HEK293 (cell line): ENCODE results near the gene NR1H2.

Experiments used
- FEZF1 ChIP-seq: fragments of 450-650 bp; formaldehyde crosslinking; IDR thresholded peaks from 2 replicates; pipeline ENCODE4 v1.5.1; 2016; ENCODE audit warnings: missing biosample characterization, missing genetic modification characterization
- GFI1B ChIP-seq: fragments of 450-650 bp; formaldehyde crosslinking; IDR thresholded peaks from 2 replicates; pipeline ENCODE4 v1.5.1; 2016; ENCODE audit warnings: missing biosample characterization, missing genetic modification characterization
- GLI4 ChIP-seq: fragments of 450-650 bp; formaldehyde crosslinking; IDR thresholded peaks from 2 replicates; pipeline ENCODE4 v1.5.1; 2016; ENCODE audit warnings: missing biosample characterization, missing genetic modification characterization
- IKZF3 ChIP-seq: fragments of 450-650 bp; IDR thresholded peaks from 2 replicates; pipeline ENCODE4 v1.5.0; 2018; ENCODE audit warnings: missing biosample characterization, mild to moderate bottlenecking, missing genetic modification characterization, moderate library complexity
- KLF1 ChIP-seq: fragments of 450-650 bp; formaldehyde crosslinking; IDR thresholded peaks from 2 replicates; pipeline ENCODE4 v1.5.1; 2016; ENCODE audit warnings: missing biosample characterization, missing genetic modification characterization
- SALL2 ChIP-seq: fragments of 450-650 bp; formaldehyde crosslinking; IDR thresholded peaks from 2 replicates; pipeline ENCODE4 v1.5.0; 2017; ENCODE audit warnings: missing biosample characterization, mild to moderate bottlenecking, missing genetic modification characterization, borderline replicate concordance
- TRIM28 ChIP-seq: IDR thresholded peaks from 2 replicates; pipeline ENCODE4 v1.6.1; 2011; ENCODE audit warnings: low read length, control low read depth, borderline replicate concordance
- ZBTB17 ChIP-seq: fragments of 450-650 bp; formaldehyde crosslinking; IDR thresholded peaks from 2 replicates; pipeline ENCODE4 v1.5.1; 2016; ENCODE audit warnings: missing biosample characterization, missing genetic modification characterization
- ZBTB20 ChIP-seq: fragments of 450-650 bp; formaldehyde crosslinking; IDR thresholded peaks from 2 replicates; pipeline ENCODE4 v1.5.1; 2016; ENCODE audit warnings: missing biosample characterization, missing genetic modification characterization
- ZBTB8A ChIP-seq: fragments of 450-650 bp; formaldehyde crosslinking; IDR thresholded peaks from 2 replicates; pipeline ENCODE4 v1.5.1; 2016; ENCODE audit warnings: missing biosample characterization, missing genetic modification characterization
- ZNF10 ChIP-seq: fragments of 450-650 bp; formaldehyde crosslinking; IDR thresholded peaks from 2 replicates; pipeline ENCODE4 v1.5.1; 2017; ENCODE audit warnings: missing biosample characterization, missing genetic modification characterization
- ZNF140 ChIP-seq: fragments of 450-650 bp; formaldehyde crosslinking; IDR thresholded peaks from 2 replicates; pipeline ENCODE4 v1.5.1; 2016; ENCODE audit warnings: missing biosample characterization, missing genetic modification characterization
- ZNF169 ChIP-seq: fragments of 450-650 bp; formaldehyde crosslinking; IDR thresholded peaks from 2 replicates; pipeline ENCODE4 v1.5.1; 2016; ENCODE audit warnings: missing biosample characterization, missing genetic modification characterization
- ZNF223 ChIP-seq: fragments of 450-650 bp; formaldehyde crosslinking; IDR thresholded peaks from 2 replicates; pipeline ENCODE4 v1.5.1; 2016; ENCODE audit warnings: missing biosample characterization, missing genetic modification characterization
- ZNF239 ChIP-seq: fragments of 450-650 bp; formaldehyde crosslinking; IDR thresholded peaks from 2 replicates; pipeline ENCODE4 v1.5.1; 2016; ENCODE audit warnings: missing biosample characterization, missing genetic modification characterization
- ZNF335 ChIP-seq: fragments of 450-650 bp; formaldehyde crosslinking; conservative IDR thresholded peaks from 2 replicates; pipeline ENCODE4 v1.5.1; 2016; ENCODE audit warnings: missing biosample characterization, missing genetic modification characterization
- ZNF341 ChIP-seq: fragments of 450-650 bp; formaldehyde crosslinking; IDR thresholded peaks from 2 replicates; pipeline ENCODE4; 2016; ENCODE audit warnings: low read depth, missing biosample characterization, missing genetic modification characterization
- ZNF404 ChIP-seq: fragments of 450-650 bp; formaldehyde crosslinking; IDR thresholded peaks from 2 replicates; pipeline ENCODE4 v1.5.1; 2017; ENCODE audit warnings: missing biosample characterization, missing genetic modification characterization
- ZNF423 ChIP-seq: fragments of 450-650 bp; formaldehyde crosslinking; IDR thresholded peaks from 2 replicates; pipeline ENCODE4 v1.5.1; 2016; ENCODE audit warnings: missing biosample characterization, missing genetic modification characterization
- ZNF473 ChIP-seq: fragments of 450-650 bp; formaldehyde crosslinking; IDR thresholded peaks from 2 replicates; pipeline ENCODE4 v1.5.1; 2017; ENCODE audit warnings: missing biosample characterization, missing genetic modification characterization
- ZNF501 ChIP-seq: fragments of 450-650 bp; formaldehyde crosslinking; IDR thresholded peaks from 2 replicates; pipeline ENCODE4 v1.5.1; 2016; ENCODE audit warnings: missing biosample characterization, missing genetic modification characterization
- ZNF549 ChIP-seq: fragments of 450-650 bp; IDR thresholded peaks from 2 replicates; pipeline ENCODE4 v1.5.1; 2018; ENCODE audit warnings: missing biosample characterization, missing genetic modification characterization, mild to moderate bottlenecking, inconsistent platforms, moderate library complexity
- ZNF561 ChIP-seq: fragments of 450-650 bp; IDR thresholded peaks from 2 replicates; pipeline ENCODE4 v1.5.1; 2018; ENCODE audit warnings: missing biosample characterization, missing genetic modification characterization, borderline replicate concordance
- ZNF571 ChIP-seq: fragments of 450-650 bp; formaldehyde crosslinking; IDR thresholded peaks from 2 replicates; pipeline ENCODE4 v1.5.0; 2017; ENCODE audit warnings: missing biosample characterization, missing genetic modification characterization
- ZNF623 ChIP-seq: fragments of 450-650 bp; formaldehyde crosslinking; IDR thresholded peaks from 2 replicates; pipeline ENCODE4 v1.5.1; 2016; ENCODE audit warnings: missing biosample characterization, missing genetic modification characterization
- ZNF658 ChIP-seq: fragments of 450-650 bp; formaldehyde crosslinking; IDR thresholded peaks from 2 replicates; pipeline ENCODE4; 2016; ENCODE audit warnings: missing biosample characterization, missing genetic modification characterization
- ZNF660 ChIP-seq: fragments of 450-650 bp; IDR thresholded peaks from 2 replicates; pipeline ENCODE4 v1.5.1; 2018; ENCODE audit warnings: missing biosample characterization, mild to moderate bottlenecking, missing genetic modification characterization
- ZNF76 ChIP-seq: fragments of 450-650 bp; formaldehyde crosslinking; IDR thresholded peaks from 2 replicates; pipeline ENCODE4; 2016; ENCODE audit warnings: low read depth, missing biosample characterization, missing genetic modification characterization, borderline replicate concordance
- ZNF768 ChIP-seq: fragments of 450-650 bp; formaldehyde crosslinking; IDR thresholded peaks from 2 replicates; pipeline ENCODE4 v1.5.1; 2018; ENCODE audit warnings: missing biosample characterization, mild to moderate bottlenecking, missing genetic modification characterization
- ZNF776 ChIP-seq: fragments of 450-650 bp; formaldehyde crosslinking; IDR thresholded peaks from 2 replicates; pipeline ENCODE4 v1.5.0; 2017; ENCODE audit warnings: missing biosample characterization, missing genetic modification characterization, borderline replicate concordance
- ZNF837 ChIP-seq: fragments of 450-650 bp; formaldehyde crosslinking; IDR thresholded peaks from 2 replicates; pipeline ENCODE4 v1.5.1; 2016; ENCODE audit warnings: missing biosample characterization, missing genetic modification characterization
- ZXDB ChIP-seq: fragments of 450-650 bp; formaldehyde crosslinking; IDR thresholded peaks from 2 replicates; pipeline ENCODE4 v1.5.1; 2016; ENCODE audit warnings: missing biosample characterization, missing genetic modification characterization
- TF ChIP-seq, protein P1 (sequence below): fragments of 450-650 bp; formaldehyde crosslinking; IDR thresholded peaks from 2 replicates; pipeline ENCODE4 v1.5.1; 2016; ENCODE audit warnings: missing biosample characterization, missing genetic modification characterization
- TF ChIP-seq, protein P2 (sequence below): fragments of 450-650 bp; formaldehyde crosslinking; IDR thresholded peaks from 2 replicates; pipeline ENCODE4 v1.5.1; 2016; ENCODE audit warnings: missing biosample characterization, missing genetic modification characterization
- TF ChIP-seq, protein P3 (sequence below): fragments of 450-650 bp; formaldehyde crosslinking; IDR thresholded peaks from 2 replicates; pipeline ENCODE4 v1.5.1; 2016; ENCODE audit warnings: missing biosample characterization, missing genetic modification characterization, low read depth
- TF ChIP-seq, protein P4 (sequence below): fragments of 450-650 bp; formaldehyde crosslinking; IDR thresholded peaks from 2 replicates; pipeline ENCODE4 v1.5.1; 2016; ENCODE audit warnings: missing biosample characterization, missing genetic modification characterization

The NR1H2 gene

DNA sequence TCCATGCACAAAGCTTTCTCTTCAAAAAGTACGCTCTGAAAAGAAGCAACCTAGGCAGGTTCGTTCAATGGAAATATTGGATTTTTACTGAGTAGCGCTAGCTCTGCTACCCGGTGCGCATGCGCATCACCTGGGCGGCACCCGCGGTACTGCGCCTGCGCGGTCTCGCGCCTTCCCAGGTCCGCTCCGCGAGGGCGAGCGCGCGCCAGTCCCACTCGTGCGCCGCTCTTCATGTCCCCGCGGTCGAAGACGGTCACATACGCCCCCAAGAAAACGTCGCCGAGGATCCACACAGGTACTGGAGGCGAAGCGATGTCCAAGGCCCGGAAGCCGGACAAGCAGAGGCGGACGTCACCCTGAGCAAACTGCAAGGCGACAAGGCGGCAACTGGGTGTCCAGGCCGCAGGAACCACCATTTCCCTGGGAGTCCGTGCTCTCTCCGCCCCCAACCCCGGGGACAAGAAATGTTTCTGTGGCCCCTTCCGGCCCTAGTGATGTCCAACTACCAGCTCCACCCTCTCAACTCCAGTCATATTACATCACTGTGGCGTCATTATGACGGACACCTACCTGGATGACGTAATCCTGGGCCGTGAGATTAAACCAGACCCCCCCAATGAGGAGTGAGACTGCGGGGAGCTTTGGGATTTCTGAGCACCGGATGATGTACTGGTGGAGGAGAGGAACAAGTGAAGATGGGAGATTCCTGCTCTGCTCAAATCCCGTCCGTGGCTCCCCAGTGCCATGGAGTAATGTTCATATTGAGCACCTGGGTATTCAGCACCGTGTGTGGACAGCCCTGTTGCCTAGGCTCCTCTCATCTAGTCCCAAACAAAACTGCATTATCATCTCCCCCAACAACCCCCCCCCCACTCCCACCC is 42.3 kb upstream of the NR1H2 start (continued):
- TF ChIP-seq, protein P1, sequence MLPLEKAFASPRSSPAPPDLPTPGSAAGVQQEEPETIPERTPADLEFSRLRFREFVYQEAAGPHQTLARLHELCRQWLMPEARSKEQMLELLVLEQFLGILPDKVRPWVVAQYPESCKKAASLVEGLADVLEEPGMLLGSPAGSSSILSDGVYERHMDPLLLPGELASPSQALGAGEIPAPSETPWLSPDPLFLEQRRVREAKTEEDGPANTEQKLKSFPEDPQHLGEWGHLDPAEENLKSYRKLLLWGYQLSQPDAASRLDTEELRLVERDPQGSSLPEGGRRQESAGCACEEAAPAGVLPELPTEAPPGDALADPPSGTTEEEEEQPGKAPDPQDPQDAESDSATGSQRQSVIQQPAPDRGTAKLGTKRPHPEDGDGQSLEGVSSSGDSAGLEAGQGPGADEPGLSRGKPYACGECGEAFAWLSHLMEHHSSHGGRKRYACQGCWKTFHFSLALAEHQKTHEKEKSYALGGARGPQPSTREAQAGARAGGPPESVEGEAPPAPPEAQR: 0 out of 2 replicates have a peak, but pooled peaks have one; percentile 15
- TF ChIP-seq ZXDB (peak; percentile 68), ZBTB20 (tag by site-specific recombination) (no peak), ZBTB17 (tag by site-specific recombination) (0 out of 2 replicates have a peak, but pooled peaks have one; percentile 45), KLF1 (tag by site-specific recombination) (peak; percentile 26; the same call in 1 of the 2 replicates), ZNF658 (tag by site-specific recombination) (no peak), ZNF837 (no peak), GFI1B (tag by site-specific recombination) (no peak), ZNF501 (tag by site-specific recombination) (no peak), ZNF776 (tag by site-specific recombination) (no peak), ZNF660 (tag by site-specific recombination) (no peak; the same call in 1 of the 2 replicates), GLI4 (tag by site-specific recombination) (no peak), ZNF623 (tag by site-specific recombination) (no peak), ZNF223 (no peak), FEZF1 (tag by site-specific recombination) (no peak), ZBTB8A (tag by site-specific recombination) (no peak), ZNF239 (no peak), IKZF3 (tag by site-specific recombination) (no peak), ZNF571 (tag by site-specific recombination) (no peak), ZNF768 (tag by site-specific recombination) (no peak), ZNF335 (peak; percentile 98), ZNF473 (tag by site-specific recombination) (no peak), ZNF10 (no peak), ZNF561 (no peak; the same call in 1 of the 2 replicates), ZNF341 (tag by site-specific recombination) (no peak), ZNF549 (tag by site-specific recombination) (no peak), ZNF169 (tag by site-specific recombination) (peak; percentile 87), ZNF140 (tag by site-specific recombination) (no peak), SALL2 (tag by site-specific recombination) (no peak), ZNF423 (tag by site-specific recombination) (no peak), TRIM28 (no peak; the same call in 1 of the 2 replicates), ZNF76 (no peak), ZNF404 (0 out of 2 replicates have a peak, but pooled peaks have one; percentile 29)
- TF ChIP-seq, protein P2, sequence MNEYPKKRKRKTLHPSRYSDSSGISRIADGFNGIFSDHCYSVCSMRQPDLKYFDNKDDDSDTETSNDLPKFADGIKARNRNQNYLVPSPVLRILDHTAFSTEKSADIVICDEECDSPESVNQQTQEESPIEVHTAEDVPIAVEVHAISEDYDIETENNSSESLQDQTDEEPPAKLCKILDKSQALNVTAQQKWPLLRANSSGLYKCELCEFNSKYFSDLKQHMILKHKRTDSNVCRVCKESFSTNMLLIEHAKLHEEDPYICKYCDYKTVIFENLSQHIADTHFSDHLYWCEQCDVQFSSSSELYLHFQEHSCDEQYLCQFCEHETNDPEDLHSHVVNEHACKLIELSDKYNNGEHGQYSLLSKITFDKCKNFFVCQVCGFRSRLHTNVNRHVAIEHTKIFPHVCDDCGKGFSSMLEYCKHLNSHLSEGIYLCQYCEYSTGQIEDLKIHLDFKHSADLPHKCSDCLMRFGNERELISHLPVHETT (tag by site-specific recombination): no peak
- TF ChIP-seq, protein P3, sequence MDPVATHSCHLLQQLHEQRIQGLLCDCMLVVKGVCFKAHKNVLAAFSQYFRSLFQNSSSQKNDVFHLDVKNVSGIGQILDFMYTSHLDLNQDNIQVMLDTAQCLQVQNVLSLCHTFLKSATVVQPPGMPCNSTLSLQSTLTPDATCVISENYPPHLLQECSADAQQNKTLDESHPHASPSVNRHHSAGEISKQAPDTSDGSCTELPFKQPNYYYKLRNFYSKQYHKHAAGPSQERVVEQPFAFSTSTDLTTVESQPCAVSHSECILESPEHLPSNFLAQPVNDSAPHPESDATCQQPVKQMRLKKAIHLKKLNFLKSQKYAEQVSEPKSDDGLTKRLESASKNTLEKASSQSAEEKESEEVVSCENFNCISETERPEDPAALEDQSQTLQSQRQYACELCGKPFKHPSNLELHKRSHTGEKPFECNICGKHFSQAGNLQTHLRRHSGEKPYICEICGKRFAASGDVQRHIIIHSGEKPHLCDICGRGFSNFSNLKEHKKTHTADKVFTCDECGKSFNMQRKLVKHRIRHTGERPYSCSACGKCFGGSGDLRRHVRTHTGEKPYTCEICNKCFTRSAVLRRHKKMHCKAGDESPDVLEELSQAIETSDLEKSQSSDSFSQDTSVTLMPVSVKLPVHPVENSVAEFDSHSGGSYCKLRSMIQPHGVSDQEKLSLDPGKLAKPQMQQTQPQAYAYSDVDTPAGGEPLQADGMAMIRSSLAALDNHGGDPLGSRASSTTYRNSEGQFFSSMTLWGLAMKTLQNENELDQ: no peak
- TF ChIP-seq, protein P4, sequence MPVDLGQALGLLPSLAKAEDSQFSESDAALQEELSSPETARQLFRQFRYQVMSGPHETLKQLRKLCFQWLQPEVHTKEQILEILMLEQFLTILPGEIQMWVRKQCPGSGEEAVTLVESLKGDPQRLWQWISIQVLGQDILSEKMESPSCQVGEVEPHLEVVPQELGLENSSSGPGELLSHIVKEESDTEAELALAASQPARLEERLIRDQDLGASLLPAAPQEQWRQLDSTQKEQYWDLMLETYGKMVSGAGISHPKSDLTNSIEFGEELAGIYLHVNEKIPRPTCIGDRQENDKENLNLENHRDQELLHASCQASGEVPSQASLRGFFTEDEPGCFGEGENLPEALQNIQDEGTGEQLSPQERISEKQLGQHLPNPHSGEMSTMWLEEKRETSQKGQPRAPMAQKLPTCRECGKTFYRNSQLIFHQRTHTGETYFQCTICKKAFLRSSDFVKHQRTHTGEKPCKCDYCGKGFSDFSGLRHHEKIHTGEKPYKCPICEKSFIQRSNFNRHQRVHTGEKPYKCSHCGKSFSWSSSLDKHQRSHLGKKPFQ (tag by site-specific recombination): no peak
